Dedifferentiated amniotic fluid mesenchymal stem cell (primary cell): ENCODE data around the gene CNNM4.
"Not testable (repeated sequence)": the region's sequence is repeated elsewhere in the genome, so short reads cannot be mapped to it uniquely, and the experiment has no call there.

Experiments used
- DNase-seq: peaks from one replicate; pipeline ENCODE4 v3.0.0-alpha.2; 2016; ENCODE audit errors: extremely low spot score

The CNNM4 gene

GRCh38 chr2:96792772-96793749, 32.4 kb downstream of the CNNM4 start:
- DNase-seq: peak; percentile 10

- peak; percentile 8 for DNase-seq
Observed at GRCh38 chr2:96795076-96795475, 34.4 kb downstream of the CNNM4 start.

- DNase-seq: not testable (repeated sequence)
Observed at GRCh38 chr2:96796497-96796896, 35.8 kb downstream of the CNNM4 start.

DNA sequence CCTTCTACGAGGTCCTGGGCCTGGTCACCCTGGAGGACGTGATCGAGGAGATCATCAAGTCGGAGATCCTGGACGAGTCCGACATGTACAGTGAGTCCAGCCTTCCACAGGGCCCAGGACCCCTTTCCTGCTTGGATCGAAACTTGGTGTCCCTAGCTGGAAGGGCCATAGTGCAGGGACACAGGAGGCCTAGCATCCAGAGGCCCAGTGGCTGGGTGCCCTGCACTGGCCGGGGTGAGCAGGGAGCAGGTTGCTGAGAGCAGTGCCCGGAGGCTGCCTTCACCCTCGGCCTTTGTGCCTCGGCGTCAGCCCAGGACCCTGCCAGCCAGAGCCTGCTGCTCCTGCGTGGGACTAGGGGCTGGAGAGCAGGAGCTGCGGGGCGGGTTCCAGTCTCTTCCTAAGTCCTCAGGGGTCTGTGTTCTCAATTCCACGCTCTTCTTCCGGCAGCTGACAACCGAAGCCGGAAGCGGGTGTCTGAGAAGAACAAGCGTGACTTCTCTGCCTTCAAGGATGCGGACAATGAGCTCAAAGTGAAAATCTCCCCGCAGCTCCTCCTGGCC, 36.4 kb downstream of the CNNM4 start:
- DNase-seq: peak; percentile 13

DNA sequence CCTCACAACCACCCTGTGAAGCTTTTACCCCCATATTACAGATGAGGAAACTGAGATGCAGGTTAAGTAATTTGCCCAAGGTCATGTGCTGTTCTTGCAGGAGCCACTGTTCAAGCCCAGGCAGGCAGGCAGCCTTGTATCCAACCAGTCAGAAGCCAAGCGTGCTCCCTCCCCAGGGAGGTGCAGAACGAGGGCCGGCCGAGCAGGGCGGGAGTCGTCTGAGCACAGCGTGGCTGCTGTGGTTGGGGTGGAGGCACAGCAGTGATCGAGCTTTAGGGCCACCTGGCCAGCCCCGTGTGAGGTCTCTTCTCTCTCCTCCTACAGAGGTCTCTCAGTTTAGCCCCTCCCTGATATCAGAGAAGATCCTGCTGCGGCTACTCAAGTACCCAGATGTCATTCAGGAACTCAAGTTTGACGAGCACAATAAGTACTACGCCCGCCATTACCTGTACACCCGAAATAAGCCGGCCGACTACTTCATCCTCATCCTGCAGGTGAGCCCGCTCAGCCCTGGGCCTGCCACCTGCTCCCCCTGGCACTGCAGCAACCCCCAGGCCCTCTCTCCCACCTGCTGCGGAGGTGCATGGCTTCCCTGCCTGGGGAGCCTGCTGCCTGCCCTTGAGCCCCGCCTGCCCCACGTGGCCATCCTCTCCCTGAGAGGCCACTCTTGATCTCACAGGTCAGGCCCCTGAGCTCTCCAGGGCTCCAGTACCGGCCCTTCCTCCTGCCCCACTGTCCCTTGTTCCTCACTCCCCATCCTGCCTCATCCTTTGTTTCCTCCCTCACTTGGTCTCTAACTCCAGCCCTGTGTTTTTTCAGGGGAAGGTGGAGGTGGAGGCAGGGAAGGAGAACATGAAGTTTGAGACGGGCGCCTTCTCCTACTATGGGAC, 38.3 kb downstream of the CNNM4 start:
- peak; percentile 9 for DNase-seq

GRCh38 chr2:96799623-96799935, 38.9 kb downstream of the CNNM4 start:
- DNase-seq: no peak

DNA sequence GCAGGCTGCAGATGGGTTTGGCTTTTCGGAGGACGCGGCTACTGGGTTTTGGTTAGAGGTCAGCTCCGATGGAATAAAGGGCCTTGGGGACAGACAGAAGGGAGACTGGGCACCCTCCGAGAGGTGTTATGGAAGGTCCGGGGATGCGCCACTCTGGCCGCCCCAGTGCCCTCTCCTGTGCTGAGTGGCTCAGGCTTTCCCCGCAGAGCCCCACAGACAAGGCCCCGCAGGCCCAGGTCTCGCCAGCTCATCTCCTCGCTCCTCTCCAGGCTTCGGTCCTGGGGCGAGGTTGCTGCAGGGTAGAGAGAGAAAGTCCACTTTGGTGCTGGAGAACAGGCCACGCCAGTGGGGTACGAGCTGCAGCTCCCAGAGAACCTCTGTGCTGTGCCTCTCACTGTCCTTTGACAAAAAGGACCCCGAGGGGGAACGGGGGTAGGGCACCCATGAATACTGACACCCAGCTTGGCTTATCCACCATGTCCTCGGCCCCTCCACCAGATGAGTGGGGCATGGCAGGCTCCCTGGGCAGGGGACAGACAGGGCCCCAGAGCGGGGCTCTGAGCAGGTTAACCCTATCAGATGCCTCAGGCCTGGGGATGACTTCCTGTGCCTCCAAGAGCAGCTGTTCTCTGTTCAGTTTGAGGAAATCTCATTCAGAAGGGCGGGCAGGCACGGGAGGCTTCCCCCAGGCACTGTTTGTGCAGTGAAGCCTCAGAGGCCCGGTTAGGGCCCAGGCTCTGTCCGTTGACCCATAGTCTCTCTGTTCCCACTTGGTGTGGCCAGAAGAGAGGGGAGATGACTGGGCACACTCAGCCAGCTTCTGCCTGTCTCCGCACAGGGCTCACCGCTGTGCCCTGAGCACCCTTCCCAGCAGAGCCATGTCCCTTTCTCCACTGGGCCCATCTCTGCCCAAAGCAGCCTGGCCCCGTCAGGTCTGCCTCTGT, 39.6 kb downstream of the CNNM4 start:
- peak; percentile 2 for DNase-seq

- DNase-seq: no peak
Observed at GRCh38 chr2:96801005-96801785, 40.5 kb downstream of the CNNM4 start.

- DNase-seq: no peak
Observed at GRCh38 chr2:96801786-96802595, 41.3 kb downstream of the CNNM4 start.

DNA sequence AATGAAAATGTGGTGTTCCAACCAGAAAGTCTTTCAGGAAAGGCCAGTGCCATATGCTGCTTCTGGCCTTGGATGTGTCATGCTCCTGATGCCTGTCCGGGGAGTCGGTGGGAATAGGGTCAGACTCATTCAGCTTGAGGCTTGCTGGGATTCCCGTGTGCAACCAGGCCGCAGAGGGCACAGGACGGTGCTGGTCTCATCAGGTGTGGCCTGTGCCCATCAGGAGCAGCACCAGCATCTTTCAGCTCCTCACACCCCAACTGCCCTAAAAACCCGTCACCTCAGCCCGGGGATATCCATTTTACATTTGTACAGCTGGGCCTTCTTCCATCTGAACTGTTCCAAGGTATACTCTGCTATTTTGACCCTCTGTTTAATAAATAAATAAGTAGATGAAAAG, 42.0 kb downstream of the CNNM4 start:
- DNase-seq: no peak

DNA sequence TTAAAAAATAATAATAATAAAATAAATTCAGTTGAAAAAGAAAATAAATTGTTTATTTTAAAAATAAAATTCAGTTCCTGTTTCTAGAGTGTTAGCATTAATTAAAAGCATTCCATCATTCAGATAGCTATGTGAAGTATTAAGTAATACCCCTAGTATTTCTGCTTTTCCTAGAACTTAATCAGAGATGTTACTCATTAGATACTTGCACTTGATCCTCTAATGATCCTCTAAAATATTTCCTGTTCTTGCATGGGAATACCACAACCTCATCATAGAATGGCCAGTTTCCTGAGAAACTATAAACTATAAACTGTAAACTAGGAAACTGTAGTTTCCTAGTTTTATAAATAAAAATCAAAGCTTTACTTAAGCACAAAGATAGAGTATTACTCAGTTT, 44.3 kb downstream of the CNNM4 start:
- no peak for DNase-seq

DNA sequence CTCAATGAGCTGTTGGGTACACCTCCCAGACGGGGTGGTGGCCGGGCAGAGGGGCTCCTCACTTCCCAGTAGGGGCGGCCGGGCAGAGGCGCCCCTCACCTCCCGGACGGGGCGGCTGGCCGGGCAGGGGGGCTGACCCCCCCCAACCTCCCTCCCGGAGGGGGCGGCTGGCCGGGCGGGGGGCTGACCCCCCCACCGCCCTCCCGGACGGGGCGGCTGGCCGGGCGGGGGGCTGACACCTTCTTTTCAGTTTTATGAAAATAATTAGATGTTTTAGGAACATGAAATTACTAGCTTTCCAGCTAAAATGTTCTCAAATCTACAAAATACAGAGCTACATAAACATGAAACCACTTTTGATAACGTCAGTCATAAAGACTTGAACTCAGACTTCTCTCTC, 45.2 kb downstream of the CNNM4 start:
- DNase-seq: not testable (repeated sequence)

GRCh38 chr2:96806468-96807126, 45.9 kb downstream of the CNNM4 start:
- DNase-seq: no peak

DNA sequence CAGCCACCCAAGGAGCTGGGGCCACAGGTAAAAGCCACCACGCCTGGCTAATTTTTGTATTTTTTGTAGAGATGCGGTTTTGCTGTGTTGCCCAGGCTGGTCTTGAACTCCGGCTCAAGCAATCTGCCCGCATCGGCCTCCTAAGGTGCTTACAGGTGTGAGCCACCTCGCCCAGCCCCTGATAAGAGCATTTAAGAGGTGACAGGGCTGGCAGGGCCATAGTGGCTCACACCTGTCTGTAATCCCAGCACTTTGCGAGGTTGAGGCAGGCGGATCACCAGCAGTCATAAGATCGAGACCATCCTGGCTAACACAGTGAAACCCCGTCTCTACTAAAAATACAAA, 46.4 kb downstream of the CNNM4 start:
- no peak for DNase-seq

DNA sequence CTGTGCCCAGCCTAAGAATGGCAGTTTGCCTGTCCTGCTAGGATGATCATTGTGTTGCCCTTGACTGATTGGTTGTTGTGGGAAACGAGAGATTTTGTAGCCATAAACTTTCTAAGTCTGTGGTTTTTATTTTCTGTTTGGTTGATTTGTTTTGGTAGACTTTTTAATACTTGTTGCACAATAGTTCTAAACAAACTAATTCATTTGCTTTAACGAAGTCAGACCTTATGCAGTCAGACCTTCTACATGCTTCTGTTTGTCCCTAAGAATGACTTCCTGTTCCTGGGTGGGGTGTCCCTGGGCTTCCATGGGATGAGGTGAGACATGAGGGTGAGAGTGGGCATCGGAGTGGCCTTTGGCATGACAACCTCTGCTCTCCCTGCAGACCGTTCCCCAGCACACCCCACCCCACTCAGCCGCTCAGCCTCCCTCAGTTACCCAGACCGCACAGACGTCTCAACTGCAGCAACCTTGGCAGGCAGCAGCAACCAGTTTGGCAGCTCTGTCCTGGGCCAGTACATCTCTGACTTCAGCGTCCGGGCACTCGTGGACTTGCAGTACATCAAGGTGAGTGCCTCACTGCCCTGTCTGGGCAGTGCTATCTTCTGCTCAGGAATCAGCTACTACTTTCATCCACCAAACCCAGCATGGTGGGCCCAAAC, 47.6 kb downstream of the CNNM4 start:
- no peak for DNase-seq

- no peak for DNase-seq
Observed at GRCh38 chr2:96809216-96809882, 48.6 kb downstream of the CNNM4 start.

DNA sequence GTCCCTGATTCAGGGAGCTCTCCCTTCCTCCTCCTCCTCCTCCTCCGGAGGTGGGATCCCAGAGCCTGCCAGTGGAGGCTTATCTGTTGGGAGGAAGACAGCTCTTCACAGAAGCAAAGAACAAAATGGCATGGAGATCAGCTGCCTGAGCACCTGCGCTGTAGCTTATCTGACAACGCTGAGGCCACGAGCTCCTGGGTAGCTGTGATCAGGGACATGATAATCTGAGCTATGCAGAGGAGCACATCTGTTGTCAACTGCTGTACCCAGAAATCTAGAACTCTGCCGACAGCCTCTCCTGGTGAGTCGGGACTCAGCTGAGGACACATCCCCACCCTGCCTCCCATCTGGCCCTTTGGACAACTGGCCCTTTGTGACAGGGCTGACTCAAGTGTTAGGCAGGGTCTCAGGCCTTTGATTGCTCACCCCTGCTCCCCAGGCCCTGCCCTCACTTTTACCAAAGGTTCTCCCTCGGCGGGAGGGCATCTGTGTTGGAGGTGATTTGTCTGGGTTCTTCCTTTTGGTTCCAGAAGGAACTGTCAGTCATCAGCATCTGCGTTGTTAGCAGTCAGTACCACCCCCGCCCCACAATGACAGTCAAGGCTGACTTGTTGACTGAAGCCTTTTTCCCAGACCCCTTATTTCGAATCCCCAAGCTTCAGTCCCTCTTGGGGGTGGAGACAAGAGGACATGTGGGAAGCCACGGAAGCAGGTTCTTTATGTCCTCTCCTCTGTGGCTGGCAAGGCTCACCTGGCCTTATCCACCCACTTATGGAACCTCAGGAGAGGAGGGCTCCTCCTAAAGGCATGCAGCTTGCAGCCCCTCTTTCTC, 49.5 kb downstream of the CNNM4 start:
- DNase-seq: no peak
